GM12878 (cell line): ENCODE data around the gene FCRLA. TPM values are rescaled to one million over a fixed set of nuclear protein-coding genes. Genes with fewer than 3 reads are reported as not detected.
A peak's percentile ranks its signal among the peaks of the same experiment; 100 is the strongest.

Experiments
- ASH2L ChIP-seq: fragments of 300-600, 200-600 bp; sonication (generic); IDR thresholded peaks from 2 replicates; pipeline ENCODE4 v1.6.1; 2017; ENCODE audit warnings: low read depth, mild to moderate bottlenecking, borderline replicate concordance
- BACH1 ChIP-seq: fragments of 450-650 bp; IDR thresholded peaks from 2 replicates; pipeline ENCODE4 v1.6.1; 2017; ENCODE audit warnings: mild to moderate bottlenecking, borderline replicate concordance
- BHLHE40 ChIP-seq, 2 experiments: fragments of 450-650 bp in 1 of 2; IDR thresholded peaks; 2 replicates each; pipeline ENCODE4 v1.6.1; 2011 to 2017; ENCODE audit warnings: low read depth in 2 of 2, borderline replicate concordance in 1 of 2, improper control_type of control experiment in 1 of 2, low read length in 1 of 2, mild to moderate bottlenecking in 1 of 2
- CBX5 ChIP-seq: sonication (generic); IDR thresholded peaks from 2 replicates; pipeline ENCODE4 v1.6.1; 2016; ENCODE audit warnings: low read depth, moderate library complexity, mild to moderate bottlenecking, inconsistent platforms
- CUX1 ChIP-seq: IDR thresholded peaks from 2 replicates; pipeline ENCODE4 v1.6.1; 2012; ENCODE audit warnings: improper control_type of control experiment, low read depth, low read length; ENCODE audit not compliant: insufficient replicate concordance
- E4F1 ChIP-seq: fragments of 450-650 bp; IDR thresholded peaks from 2 replicates; pipeline ENCODE4 v1.6.1; 2018; ENCODE audit warnings: borderline replicate concordance, mild to moderate bottlenecking; ENCODE audit not compliant: partially characterized antibody
- ETV6 ChIP-seq, 2 experiments: fragments of 450-650 bp in 1 of 2; IDR thresholded peaks in 1 of 2; conservative IDR thresholded peaks in 1 of 2; 2 replicates each; pipeline ENCODE4 v1.6.1; 2014; ENCODE audit warnings: antibody characterized with exemption in 1 of 2, borderline replicate concordance in 1 of 2, low read depth in 1 of 2, mild to moderate bottlenecking in 1 of 2, moderate library complexity in 1 of 2
- MYB ChIP-seq: fragments of 150-350 bp; IDR thresholded peaks from 2 replicates; pipeline ENCODE4 v1.6.1; 2014; ENCODE audit warnings: mild to moderate bottlenecking, low read depth, low read length, borderline replicate concordance
- PAX8 ChIP-seq: fragments of 450-650 bp; IDR thresholded peaks from 2 replicates; pipeline ENCODE4 v1.6.1; 2017; ENCODE audit warnings: mild to moderate bottlenecking, moderate library complexity
- PBX3 ChIP-seq: IDR thresholded peaks from 2 replicates; pipeline ENCODE4 v1.6.1; 2011; ENCODE audit warnings: mild to moderate bottlenecking, low read depth, low read length, moderate library complexity; ENCODE audit not compliant: insufficient replicate concordance
- SKIL ChIP-seq: fragments of 450-650 bp; IDR thresholded peaks from 2 replicates; pipeline ENCODE4 v1.6.1; 2017; ENCODE audit warnings: mild to moderate bottlenecking, low read depth, inconsistent platforms; ENCODE audit not compliant: poor library complexity, severe bottlenecking
- SMC3 ChIP-seq: IDR thresholded peaks from 2 replicates; pipeline ENCODE4 v1.6.1; 2011; ENCODE audit warnings: low read length, improper control_type of control experiment, borderline replicate concordance
- STAT1 ChIP-seq: fragments of 450-650 bp; conservative IDR thresholded peaks from 2 replicates; pipeline ENCODE4 v1.6.1; 2014; ENCODE audit warnings: antibody characterized with exemption, mild to moderate bottlenecking
- STAT3 ChIP-seq: IDR thresholded peaks from 2 replicates; pipeline ENCODE4 v1.6.1; 2011; ENCODE audit warnings: low read depth, low read length, improper control_type of control experiment
- TBL1XR1 ChIP-seq: IDR thresholded peaks from 2 replicates; pipeline ENCODE4 v1.6.1; 2012; ENCODE audit warnings: low read depth, low read length, improper control_type of control experiment
- TCF7 ChIP-seq: IDR thresholded peaks from 2 replicates; pipeline ENCODE4 v1.6.1; 2014; ENCODE audit warnings: antibody characterized with exemption, borderline replicate concordance
- ZNF384 ChIP-seq: IDR thresholded peaks from 2 replicates; pipeline ENCODE4 v1.6.1; 2012; ENCODE audit warnings: low read depth, mild to moderate bottlenecking, low read length, improper control_type of control experiment, borderline replicate concordance
- polyA plus RNA-seq, 11 experiments: library from polyadenylated mRNA; depleted of rRNA in 4 of 11; unstranded in 6 of 11; stranded (reverse) in 5 of 11; fragments of >200 nt; fragmentation: Nextera tagmentation in 4 of 11; fragmentation: Illumina TruSeq in 1 of 11; extraction: Ambion mirVana in 4 of 11; extraction: Trizol in 1 of 11; gene quantifications; 1 replicate in 1 of 11; 2 replicates in 10 of 11; pipeline versions ENCODE4 v1.2.1 to v1.2.3, GENCODE V29; 2011 to 2016; ENCODE audit warnings: inconsistent platforms in 2 of 11, missing spikeins in 2 of 11, low read depth in 1 of 11
- total RNA-seq, 4 experiments: library from RNA; depleted of rRNA in 3 of 4; stranded (reverse); fragments of >200 nt in 3 of 4; fragmentation: Illumina TruSeq in 1 of 4; extraction: Trizol in 1 of 4; gene quantifications; 2 replicates each; pipeline versions ENCODE4 v1.2.1 to v1.2.3, GENCODE V29; 2013 to 2021

The FCRLA gene
- total and polyA plus RNA-seq, 10 of the 15 experiments (the other 5 are each of a cell fraction or from before 2014, with no cell fraction given): 130 to 714 (median 374) TPM

GRCh38 chr1:161706482-161707347 lies at the start of gene FCRLA (continued):
- TF ChIP-seq CUX1 (no peak), ZNF384 (no peak), CBX5 (peak; percentile 93; the same call in 1 of the 2 replicates), BHLHE40 (IDR thresholded peaks at IDR 0.05; ENCODE audit: borderline replicate concordance in 1 of 2, low read depth in 2 of 2, low read length in 1 of 2) (peak in 1 of 2 experiments; percentile 61; a peak in 1 of 4 replicates), MYB (no peak), STAT1 (no peak), BACH1 (no peak), STAT3 (no peak), PBX3 (peak; percentile 54), TBL1XR1 (no peak), TCF7 (0 out of 2 replicates have a peak, but pooled peaks have one; percentile 46), SKIL (peak; percentile 53), ETV6 (conservative IDR thresholded peaks at IDR 0.05 in 1 of 2, IDR thresholded peaks at IDR 0.05 in 1 of 2; ENCODE audit: borderline replicate concordance in 1 of 2, low read depth in 1 of 2) (peak in 1 of 2 experiments; percentile 51; a peak in 1 of 4 replicates), ASH2L (no peak), E4F1 (no peak), SMC3 (no peak), PAX8 (no peak)
